ENCODE data around the gene IFNA16.
"Not testable (repeated sequence)": the region's sequence is repeated elsewhere in the genome, so short reads cannot be mapped to it uniquely, and the experiment has no call there.

The IFNA16 gene

GRCh38 chr9:21194867-21195776, 22.0 kb downstream of the IFNA16 start:
- DNase-seq, result peak; percentile 34

- DNase-seq, result not testable (repeated sequence)
Measured at GRCh38 chr9:21187487-21187886, 29.6 kb downstream of the IFNA16 start, which contains the start of gene IFNA4. Gene IFNA4 (minus strand): TSS chr9:21187587. CDS start chr9:21187531, 56 bp downstream.

GRCh38 chr9:21182810-21183736, 34.0 kb downstream of the IFNA16 start:
- peak; percentile 8 for DNase-seq

- DNase-seq, result no peak
Measured at GRCh38 chr9:21174671-21175070, 42.4 kb downstream of the IFNA16 start.

GRCh38 chr9:21172156-21172555, 45.0 kb downstream of the IFNA16 start:
- DNase-seq, result no peak

- no peak for DNase-seq
Measured at GRCh38 chr9:21171351-21171750, 45.8 kb downstream of the IFNA16 start.

GRCh38 chr9:21166560-21166959, 50.6 kb downstream of the IFNA16 start, which contains the start of gene IFNA21:
Gene IFNA21 (minus strand): TSS chr9:21166660. CDS start chr9:21166612, 48 bp downstream.
- not testable (repeated sequence) for DNase-seq
